GM18511 (cell line): ENCODE results near the gene CRAMP1.
"Not testable (repeated sequence)": the region's sequence is repeated elsewhere in the genome, so short reads cannot be mapped to it uniquely, and the experiment has no call there.

ENCODE experiments used
- ATAC-seq: cut with Tn5 transposase; IDR thresholded peaks from one replicate; pipeline ENCODE4 v1.9.1; 2021; ENCODE audit warnings: mild to moderate bottlenecking, moderate library complexity; ENCODE audit not compliant: unreplicated experiment

The CRAMP1 gene

GRCh38 chr16:1612320-1613111, at the start of gene CRAMP1:
Gene CRAMP1, plus strand, starts transcription at chr16:1612360. Its CDS starts 2,280 bp downstream, at chr16:1614640.
- ATAC-seq, result peak; percentile 1

GRCh38 chr16:1563786-1564185, 48.4 kb upstream of the CRAMP1 start:
- no peak for ATAC-seq

GRCh38 chr16:1564325-1564724, 47.8 kb upstream of the CRAMP1 start:
- ATAC-seq, result no peak

GRCh38 chr16:1565083-1565805, 46.9 kb upstream of the CRAMP1 start:
- no peak for ATAC-seq

GRCh38 chr16:1567988-1568387, 44.2 kb upstream of the CRAMP1 start:
- no peak for ATAC-seq

GRCh38 chr16:1571012-1571671, 41.0 kb upstream of the CRAMP1 start:
- no peak for ATAC-seq

GRCh38 chr16:1572673-1573072, 39.5 kb upstream of the CRAMP1 start:
- no peak for ATAC-seq

GRCh38 chr16:1573301-1573700, 38.9 kb upstream of the CRAMP1 start:
- no peak for ATAC-seq

GRCh38 chr16:1575578-1575977, 36.6 kb upstream of the CRAMP1 start:
- no peak for ATAC-seq

GRCh38 chr16:1579214-1579613, 32.9 kb upstream of the CRAMP1 start:
- no peak for ATAC-seq

GRCh38 chr16:1580256-1580655, 31.9 kb upstream of the CRAMP1 start:
- ATAC-seq, result no peak

- no peak for ATAC-seq
These were observed 31.2 kb upstream of the CRAMP1 start for GRCh38 chr16:1580956-1581355.

GRCh38 chr16:1581804-1582203, 30.4 kb upstream of the CRAMP1 start:
- ATAC-seq, result no peak

GRCh38 chr16:1583180-1583579, 29.0 kb upstream of the CRAMP1 start:
- no peak for ATAC-seq

- no peak for ATAC-seq
These were observed 27.2 kb upstream of the CRAMP1 start for GRCh38 chr16:1584926-1585484.

- no peak for ATAC-seq
These were observed 21.8 kb upstream of the CRAMP1 start for GRCh38 chr16:1590366-1590765.

GRCh38 chr16:1590930-1591705, 21.0 kb upstream of the CRAMP1 start:
- ATAC-seq, result no peak

GRCh38 chr16:1592446-1592845, 19.7 kb upstream of the CRAMP1 start:
- no peak for ATAC-seq

- ATAC-seq, result not testable (repeated sequence)
These were observed 16.6 kb upstream of the CRAMP1 start for GRCh38 chr16:1595511-1595910.

- no peak for ATAC-seq
These were observed 15.6 kb upstream of the CRAMP1 start for GRCh38 chr16:1596516-1596915.

GRCh38 chr16:1597154-1597553, 15.0 kb upstream of the CRAMP1 start:
- ATAC-seq, result no peak
